ENCODE data around the gene FAM107B. TPM values are rescaled to one million over a fixed set of nuclear protein-coding genes. Genes with fewer than 3 reads are reported as not detected.

Gene FAM107B
- total RNA-seq, 5 donors from 2014 or later (not counting 1 experiment from before 2014, with no cell fraction given): 175 to 298 (median 214) TPM

DNA sequence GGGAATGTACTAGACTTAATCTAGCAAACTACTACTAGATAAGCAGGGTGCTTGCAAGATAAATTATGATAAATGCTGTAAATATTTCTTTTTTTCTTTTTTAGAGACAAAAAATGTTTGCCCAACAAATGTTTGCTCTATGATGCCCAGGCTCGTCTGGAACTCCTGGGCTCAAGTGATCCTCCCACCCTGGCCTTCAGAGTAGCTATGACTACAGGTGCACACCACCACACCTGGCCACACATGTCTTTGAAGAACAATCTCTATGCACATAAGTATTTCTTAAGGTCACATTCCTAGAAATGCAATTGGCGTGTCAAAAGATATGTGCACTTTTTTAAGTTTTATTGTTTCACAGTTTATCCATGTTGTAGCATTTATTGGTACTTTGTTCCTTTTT, 264.4 kb downstream of the FAM107B start:
- DNase-seq: no peak
- Histone ChIP-seq H3K4me3 (ENCODE audit: control insufficient read depth in 1 of 2, extremely low read depth in 1 of 2, low read length in 1 of 2) (no peak overlapping the region), H3K36me3 (ENCODE audit: control insufficient read depth in 2 of 2, extremely low read depth in 1 of 2, insufficient read depth in 1 of 2, low read length in 1 of 2) (peaks cover 0 to 24% of the 10 kb centered on the region in 2 donors), H3K27ac (ENCODE audit: low read length) (no peak overlapping the region), H3K27me3 (replicated peaks in 1 of 2; ENCODE audit: control insufficient read depth in 2 of 2, extremely low read depth in 1 of 2, insufficient read depth in 2 of 2, low read length in 1 of 2) (no peaks in the 10 kb centered on the region), H3K9me3 (peaks cover 3% of the 10 kb centered on the region), H3K4me1 (ENCODE audit: control insufficient read depth in 1 of 2, extremely low read depth in 1 of 2, insufficient read depth in 2 of 2, low read length in 2 of 2) (peaks cover 17 to 25% of the 10 kb centered on the region in 2 experiments)
- Mint-ChIP-seq H3K36me3 (peaks cover 49% of the 10 kb centered on the region), H3K27ac (peak overlapping the region; percentile 55 to 62), H3K27me3 (no peaks in the 10 kb centered on the region), H3K4me3 (no peak overlapping the region), H3K4me1 (peaks cover 38 to 45% (median 40%) of the 10 kb centered on the region in 3 donors), H3K9me3 (peaks cover 0 to 14% (median 6%) of the 10 kb centered on the region in 3 donors)
- WGBS (ENCODE audit: insufficient coverage): 50% methylated on average over 1 of the region's 2 CpGs
- ChIA-PET POLR2A (no interaction called here), CTCF (interaction anchor here in 1 of 2 donors (0.6 kb wide), 1 partner anchor 32 kb away, joined by 5 read pairs; no protein-coding TSS in a partner anchor)
- ATAC-seq (replicated peaks in 1 of 4): no peak

DNA sequence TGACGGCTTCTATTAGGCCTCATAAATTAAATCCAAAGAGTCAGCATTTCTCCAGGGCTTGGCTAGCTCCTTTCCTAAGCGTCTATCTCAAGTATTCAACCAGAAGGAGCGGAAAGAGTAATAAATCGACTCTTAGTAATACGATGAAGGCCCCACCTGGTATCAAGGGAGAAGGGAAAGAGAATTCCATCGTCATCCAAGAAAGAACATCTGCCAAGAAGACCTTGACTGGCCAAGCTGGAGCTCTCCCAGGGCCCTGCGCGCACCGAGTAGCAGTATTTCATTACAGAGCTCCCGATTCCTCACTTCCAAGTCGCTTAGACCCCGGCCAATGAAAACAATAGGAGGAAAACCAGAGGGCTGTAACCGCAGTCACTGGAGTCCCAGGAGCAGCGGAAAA, 266.0 kb downstream of the FAM107B start:
- H3K27me3 Mint-ChIP-seq: no peaks in the 10 kb centered on the region
- POLR2A ChIA-PET: interaction anchor here in 1 of 2 donors (0.5 to 1.2 kb wide), 3 partner anchors 34 to 79 kb away, joined by 3 to 4 read pairs (median 4); no protein-coding TSS in a partner anchor
- Histone ChIP-seq H3K9me3 (peaks cover 3% of the 10 kb centered on the region), H3K27me3 (replicated peaks in 1 of 2; ENCODE audit: control insufficient read depth in 2 of 2, extremely low read depth in 1 of 2, insufficient read depth in 2 of 2, low read length in 1 of 2) (no peaks in the 10 kb centered on the region), H3K4me1 (ENCODE audit: control insufficient read depth in 1 of 2, extremely low read depth in 1 of 2, insufficient read depth in 2 of 2, low read length in 2 of 2) (peaks cover 17 to 25% of the 10 kb centered on the region in 2 experiments), H3K4me3 (ENCODE audit: control insufficient read depth in 1 of 2, extremely low read depth in 1 of 2, low read length in 1 of 2) (no peak overlapping the region), H3K36me3 (ENCODE audit: control insufficient read depth in 2 of 2, extremely low read depth in 1 of 2, insufficient read depth in 1 of 2, low read length in 1 of 2) (peaks cover 0 to 24% of the 10 kb centered on the region in 2 donors), H3K27ac (ENCODE audit: low read length) (peak overlapping the region; percentile 71)
- peaks cover 44% of the 10 kb centered on the region for H3K36me3 Mint-ChIP-seq
- peaks cover 38 to 49% (median 41%) of the 10 kb centered on the region in 3 donors for H3K4me1 Mint-ChIP-seq
- WGBS (ENCODE audit: insufficient coverage): 97% methylated on average over 12 of the region's 14 CpGs
- CTCF ChIA-PET: interaction anchor here (0.6 to 1.7 kb wide), 6 partner anchors 15 to 328 kb away, joined by 3 to 7 read pairs (median 5); no protein-coding TSS in a partner anchor
- H3K9me3 Mint-ChIP-seq: peaks cover 0 to 14% (median 6%) of the 10 kb centered on the region in 3 donors
- no peak overlapping the region for H3K4me3 Mint-ChIP-seq
- peak overlapping the region; percentile 68 to 88 for H3K27ac Mint-ChIP-seq
- ATAC-seq (replicated peaks in 1 of 4) (no peak), DNase-seq (no peak)

DNA sequence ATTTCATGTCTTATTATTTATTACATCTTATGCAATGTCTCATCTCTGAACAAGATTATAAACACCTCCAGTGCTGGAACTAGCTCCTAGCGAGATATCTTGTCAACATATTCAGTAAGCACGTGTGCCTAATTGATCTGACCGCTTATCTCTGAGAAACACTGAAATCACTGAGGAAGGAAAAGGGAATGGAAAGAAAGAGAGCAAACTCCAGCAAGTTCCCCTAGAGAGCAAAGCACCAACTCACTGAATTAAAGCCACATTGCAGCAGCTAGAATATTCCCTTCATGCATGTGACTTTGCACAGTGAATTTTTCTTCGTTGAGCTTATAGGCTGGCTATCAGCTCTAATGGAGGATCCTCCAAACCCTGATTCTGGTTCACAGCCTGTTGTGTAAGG, 266.9 kb downstream of the FAM107B start:
- H3K27ac Mint-ChIP-seq: peak overlapping the region; percentile 83 to 88
- Histone ChIP-seq H3K27me3 (replicated peaks in 1 of 2; ENCODE audit: control insufficient read depth in 2 of 2, extremely low read depth in 1 of 2, insufficient read depth in 2 of 2, low read length in 1 of 2) (no peaks in the 10 kb centered on the region), H3K4me1 (ENCODE audit: control insufficient read depth in 1 of 2, extremely low read depth in 1 of 2, insufficient read depth in 2 of 2, low read length in 2 of 2) (peaks cover 17 to 25% of the 10 kb centered on the region in 2 experiments), H3K36me3 (ENCODE audit: control insufficient read depth in 2 of 2, extremely low read depth in 1 of 2, insufficient read depth in 1 of 2, low read length in 1 of 2) (peaks cover 0 to 20% of the 10 kb centered on the region in 2 donors), H3K9me3 (peaks cover 3% of the 10 kb centered on the region), H3K27ac (ENCODE audit: low read length) (peak overlapping the region; percentile 71), H3K4me3 (ENCODE audit: control insufficient read depth in 1 of 2, extremely low read depth in 1 of 2, low read length in 1 of 2) (no peak overlapping the region)
- peaks cover 0 to 14% (median 6%) of the 10 kb centered on the region in 3 donors for H3K9me3 Mint-ChIP-seq
- peak overlapping the region in 1 of 3 donors; percentile 73 for H3K4me3 Mint-ChIP-seq
- 50% methylated on average over 1 of the region's 4 CpGs for WGBS (ENCODE audit: insufficient coverage)
- ATAC-seq (replicated peaks in 1 of 4): no peak
- peaks cover 38 to 43% (median 41%) of the 10 kb centered on the region in 3 donors for H3K4me1 Mint-ChIP-seq
- DNase-seq: peak in 1 of 35 experiments; percentile 38
- POLR2A ChIA-PET: interaction anchor here (0.6 to 1.5 kb wide), 5 partner anchors 19 to 185 kb away, joined by 3 to 7 read pairs (median 4); no protein-coding TSS in a partner anchor
- CTCF ChIA-PET: interaction anchor here (0.5 to 1.7 kb wide), 6 partner anchors 29 to 546 kb away, joined by 3 to 7 read pairs (median 4); no protein-coding TSS in a partner anchor
- H3K36me3 Mint-ChIP-seq: peaks cover 38% of the 10 kb centered on the region
- H3K27me3 Mint-ChIP-seq: no peaks in the 10 kb centered on the region

DNA sequence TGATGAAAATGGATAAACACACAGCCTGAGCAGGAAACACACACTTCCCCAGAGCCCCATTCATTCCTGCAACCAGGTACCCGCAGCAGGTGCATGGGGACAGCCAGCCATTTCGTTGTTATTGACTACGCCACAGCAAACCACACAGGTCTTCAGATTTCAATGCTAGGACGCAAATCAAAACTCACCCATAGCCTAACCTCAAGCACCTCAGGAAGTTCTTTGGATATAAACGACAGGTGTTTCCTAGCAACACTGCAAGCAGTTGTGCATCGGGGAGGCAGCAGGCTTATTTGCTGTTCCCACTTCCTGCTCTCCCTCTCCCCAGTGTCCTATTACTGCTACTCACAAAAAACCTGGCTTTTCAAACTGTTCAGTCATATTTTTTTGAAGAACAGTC, 267.5 kb downstream of the FAM107B start:
- peaks cover 0 to 20% of the 10 kb centered on the region in 2 donors for H3K36me3 ChIP-seq (ENCODE audit: control insufficient read depth in 2 of 2, extremely low read depth in 1 of 2, insufficient read depth in 1 of 2, low read length in 1 of 2)
- peaks cover 17 to 25% of the 10 kb centered on the region in 2 experiments for H3K4me1 ChIP-seq (ENCODE audit: control insufficient read depth in 1 of 2, extremely low read depth in 1 of 2, insufficient read depth in 2 of 2, low read length in 2 of 2)
- H3K27me3 Mint-ChIP-seq: no peaks in the 10 kb centered on the region
- peaks cover 3% of the 10 kb centered on the region for H3K9me3 ChIP-seq
- H3K36me3 Mint-ChIP-seq: peaks cover 34% of the 10 kb centered on the region
- WGBS (ENCODE audit: insufficient coverage): 9% methylated on average over 6 of the region's 6 CpGs
- peaks cover 0 to 14% (median 6%) of the 10 kb centered on the region in 3 donors for H3K9me3 Mint-ChIP-seq
- CTCF ChIA-PET: no interaction called here
- peaks cover 38 to 43% (median 42%) of the 10 kb centered on the region in 3 donors for H3K4me1 Mint-ChIP-seq
- H3K27ac Mint-ChIP-seq: peak overlapping the region; percentile 83 to 88
- peak in 33 of 35 experiments; percentile 24 to 85 (median 60) for DNase-seq
- H3K27me3 ChIP-seq (replicated peaks in 1 of 2; ENCODE audit: control insufficient read depth in 2 of 2, extremely low read depth in 1 of 2, insufficient read depth in 2 of 2, low read length in 1 of 2): no peaks in the 10 kb centered on the region
- POLR2A ChIA-PET: interaction anchor here (0.6 to 1.5 kb wide), 4 partner anchors 20 to 185 kb away, joined by 3 to 7 read pairs (median 4); no protein-coding TSS in a partner anchor
- peak overlapping the region; percentile 71 for H3K27ac ChIP-seq (ENCODE audit: low read length)
- peak; percentile 71 to 96 (median 79) for ATAC-seq (replicated peaks in 1 of 4)
- peak overlapping the region in 2 of 3 donors; percentile 21 to 73 for H3K4me3 Mint-ChIP-seq
- peak overlapping the region in 1 of 2 donors; percentile 10 for H3K4me3 ChIP-seq (ENCODE audit: control insufficient read depth in 1 of 2, extremely low read depth in 1 of 2, low read length in 1 of 2)

DNA sequence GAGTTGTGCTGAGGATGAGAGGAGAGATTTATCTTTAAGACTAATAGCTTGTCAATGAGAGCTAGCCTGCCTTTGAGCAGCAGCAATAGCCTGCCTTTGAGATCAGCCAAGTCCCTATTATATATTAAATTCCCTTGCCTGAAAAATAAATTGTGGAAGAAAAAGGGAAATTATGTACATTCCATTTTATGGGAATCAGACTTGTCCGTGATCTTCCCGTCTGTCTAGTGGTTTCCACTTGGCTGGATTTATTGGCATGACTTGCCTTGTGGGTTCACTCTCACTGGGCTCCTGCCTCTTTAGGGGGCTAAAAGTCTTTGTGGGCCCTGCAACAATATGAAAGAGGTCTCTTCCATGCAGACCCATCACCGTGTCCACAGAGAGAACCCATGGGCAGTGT, 272.3 kb downstream of the FAM107B start:
- POLR2A ChIA-PET: interaction anchor here (0.6 kb wide), 2 partner anchors 21 to 26 kb away, joined by 3 read pairs; no protein-coding TSS in a partner anchor
- CTCF ChIA-PET: interaction anchor here in 1 of 2 donors (0.7 kb wide), 1 partner anchor 317 kb away, joined by 5 read pairs; no protein-coding TSS in a partner anchor
- Mint-ChIP-seq H3K4me3 (no peak overlapping the region), H3K4me1 (peaks cover 29 to 35% (median 31%) of the 10 kb centered on the region in 3 donors), H3K27ac (no peak overlapping the region), H3K9me3 (no peaks in the 10 kb centered on the region), H3K36me3 (peaks cover 3% of the 10 kb centered on the region), H3K27me3 (no peaks in the 10 kb centered on the region)
- ATAC-seq (replicated peaks in 1 of 4) (no peak), DNase-seq (no peak)
- peaks cover 12 to 24% of the 10 kb centered on the region in 2 experiments for H3K4me1 ChIP-seq (ENCODE audit: control insufficient read depth in 1 of 2, extremely low read depth in 1 of 2, insufficient read depth in 2 of 2, low read length in 2 of 2)
- no peak overlapping the region for H3K4me3 ChIP-seq (ENCODE audit: control insufficient read depth in 1 of 2, extremely low read depth in 1 of 2, low read length in 1 of 2)
- H3K27ac ChIP-seq (ENCODE audit: low read length): no peak overlapping the region
- no peaks in the 10 kb centered on the region for H3K27me3 ChIP-seq (replicated peaks in 1 of 2; ENCODE audit: control insufficient read depth in 2 of 2, extremely low read depth in 1 of 2, insufficient read depth in 2 of 2, low read length in 1 of 2)
- no peaks in the 10 kb centered on the region for H3K36me3 ChIP-seq (ENCODE audit: control insufficient read depth in 2 of 2, extremely low read depth in 1 of 2, insufficient read depth in 1 of 2, low read length in 1 of 2)
- 92% methylated on average over 2 of the region's 3 CpGs for WGBS (ENCODE audit: insufficient coverage)
- H3K9me3 ChIP-seq: no peaks in the 10 kb centered on the region

DNA sequence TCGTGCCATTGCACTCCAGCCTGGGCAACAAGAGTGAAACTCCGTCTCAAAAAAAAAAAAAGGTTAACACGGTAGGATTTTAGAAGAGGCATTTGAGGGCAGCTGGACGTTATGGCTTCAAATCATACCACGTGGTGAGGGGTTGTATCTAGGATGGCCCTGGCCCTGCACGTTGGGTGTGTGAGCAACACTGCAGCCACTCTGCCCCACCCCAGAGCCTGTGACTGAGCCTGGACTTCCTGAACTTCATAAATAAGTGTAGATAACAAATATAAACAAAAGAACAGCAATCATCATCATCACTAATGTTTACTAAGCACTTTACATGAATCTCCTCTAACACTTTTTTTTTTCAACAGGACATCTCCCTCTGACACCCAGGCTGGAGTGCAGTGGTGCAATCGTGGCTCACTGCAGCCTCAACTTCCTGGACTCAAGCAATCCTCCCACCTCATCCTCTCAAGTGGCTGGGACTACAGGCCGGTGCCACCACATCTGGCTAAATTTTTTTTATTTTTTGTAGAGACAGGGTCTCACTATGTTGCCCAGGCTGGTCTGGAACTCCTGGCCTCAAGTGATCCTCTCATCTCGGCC, 274.4 kb downstream of the FAM107B start:
- H3K4me3 ChIP-seq (ENCODE audit: control insufficient read depth in 1 of 2, extremely low read depth in 1 of 2, low read length in 1 of 2): no peak overlapping the region
- H3K4me3 Mint-ChIP-seq: no peak overlapping the region
- no peak for ATAC-seq (replicated peaks in 1 of 4)
- H3K4me1 ChIP-seq (ENCODE audit: control insufficient read depth in 1 of 2, extremely low read depth in 1 of 2, insufficient read depth in 2 of 2, low read length in 2 of 2): peaks cover 0 to 7% of the 10 kb centered on the region in 2 experiments
- H3K9me3 Mint-ChIP-seq: no peaks in the 10 kb centered on the region
- ChIA-PET CTCF (interaction anchor here in 1 of 2 donors (0.7 to 1.1 kb wide), 3 partner anchors 43 to 410 kb away, joined by 3 to 5 read pairs (median 3); no protein-coding TSS in a partner anchor), POLR2A (no interaction called here)
- H3K4me1 Mint-ChIP-seq: peaks cover 8 to 15% (median 11%) of the 10 kb centered on the region in 3 donors
- H3K9me3 ChIP-seq: no peaks in the 10 kb centered on the region
- 60% methylated on average over 2 of the region's 9 CpGs for WGBS (ENCODE audit: insufficient coverage)
- H3K27me3 Mint-ChIP-seq: no peaks in the 10 kb centered on the region
- no peak overlapping the region for H3K27ac ChIP-seq (ENCODE audit: low read length)
- no peaks in the 10 kb centered on the region for H3K27me3 ChIP-seq (replicated peaks in 1 of 2; ENCODE audit: control insufficient read depth in 2 of 2, extremely low read depth in 1 of 2, insufficient read depth in 2 of 2, low read length in 1 of 2)
- H3K27ac Mint-ChIP-seq: no peak overlapping the region
- no peaks in the 10 kb centered on the region for H3K36me3 ChIP-seq (ENCODE audit: control insufficient read depth in 2 of 2, extremely low read depth in 1 of 2, insufficient read depth in 1 of 2, low read length in 1 of 2)
- H3K36me3 Mint-ChIP-seq: no peaks in the 10 kb centered on the region
- DNase-seq: no peak

Data from T-cell (primary cell).